Activated CD4-positive, alpha-beta memory T cell treated with anti-CD3 and anti-CD28 coated beads for 36 hours (primary cell): ENCODE results near the gene MARCHF6. TPM values are rescaled to one million over a fixed set of nuclear protein-coding genes. Genes with fewer than 3 reads are reported as not detected.

Experiments used
- CTCF ChIA-PET: fragments of 350-600 bp; sonication (Branson Sonifier 250); formaldehyde crosslinking; loops from one replicate; lab custom pipeline; 2021; ENCODE audit warnings: antibody characterized with exemption, inconsistent platforms; lab: Charles Lee
- POLR2A ChIA-PET: fragments of 350-600 bp; sonication (Branson Sonifier 250); formaldehyde crosslinking; loops from one replicate; lab custom pipeline; 2021; ENCODE audit warnings: antibody characterized with exemption; lab: Charles Lee
- DNase-seq: peaks from one replicate; pipeline ENCODE4 v3.0.0-alpha.2; 2020
- H3K27ac Mint-ChIP-seq: one replicate; pipeline ENCODE4 v1.8.0; 2021; ENCODE audit warnings: mixed read lengths
- H3K27me3 Mint-ChIP-seq: one replicate; pipeline ENCODE4 v1.8.0; 2021; ENCODE audit warnings: mixed read lengths
- H3K36me3 Mint-ChIP-seq: one replicate; pipeline ENCODE4 v1.8.0; 2021; ENCODE audit warnings: mixed read lengths
- H3K4me1 Mint-ChIP-seq: one replicate; pipeline ENCODE4 v1.8.0; 2021; ENCODE audit warnings: low read depth, mixed read lengths
- H3K4me3 Mint-ChIP-seq: one replicate; pipeline ENCODE4 v1.8.0; 2021; ENCODE audit warnings: mild to moderate bottlenecking, mixed read lengths
- H3K9me3 Mint-ChIP-seq: one replicate; pipeline ENCODE4 v1.8.0; 2021; ENCODE audit warnings: mixed read lengths
- intact Hi-C: fragments of 100-400 bp; cut with micrococcal nuclease; formaldehyde crosslinking; loops from one replicate; pipeline ENCODE4 v1.15.1; 2023
- total RNA-seq, 2 experiments: library from RNA; stranded (reverse); gene quantifications; one replicate each; pipeline ENCODE4 v1.2.3, GENCODE V29; 2021

The MARCHF6 gene
- total RNA-seq, 2 experiments from 2014 or later = 103 to 108 TPM

DNA sequence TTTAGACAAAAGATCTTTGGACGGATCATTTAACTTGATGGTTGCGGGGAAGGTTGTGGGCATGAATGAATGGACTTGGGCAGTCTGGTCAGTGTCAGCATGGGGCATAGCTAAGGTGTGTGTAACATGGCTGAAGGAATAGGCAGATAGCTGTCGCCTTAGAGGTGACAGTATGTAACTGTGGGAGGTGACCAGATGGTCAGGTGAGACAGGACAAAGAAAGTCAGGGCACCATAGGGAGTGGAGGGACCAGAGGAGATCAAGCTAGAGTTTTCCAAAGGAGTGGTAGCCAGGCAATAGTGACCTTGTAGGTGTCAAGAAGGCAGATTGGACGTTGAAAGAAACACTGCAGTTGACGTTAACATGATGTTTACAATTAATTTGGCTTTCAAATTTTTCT lies 43.1 kb downstream of the MARCHF6 start:
- no peak for DNase-seq
- Mint-ChIP-seq H3K27me3 (no peaks in the 10 kb centered on the region), H3K9me3 (no peaks in the 10 kb centered on the region), H3K4me1 (peaks cover 7% of the 10 kb centered on the region), H3K36me3 (peaks cover 36% of the 10 kb centered on the region), H3K27ac (no peak overlapping the region), H3K4me3 (no peak overlapping the region)
- POLR2A ChIA-PET = no interaction called here
- CTCF ChIA-PET = interaction anchor here (1.1 kb wide), 1 partner anchor 39 kb away, joined by 4 read pairs; no protein-coding TSS in a partner anchor
- intact Hi-C loops = no loop called here

DNA sequence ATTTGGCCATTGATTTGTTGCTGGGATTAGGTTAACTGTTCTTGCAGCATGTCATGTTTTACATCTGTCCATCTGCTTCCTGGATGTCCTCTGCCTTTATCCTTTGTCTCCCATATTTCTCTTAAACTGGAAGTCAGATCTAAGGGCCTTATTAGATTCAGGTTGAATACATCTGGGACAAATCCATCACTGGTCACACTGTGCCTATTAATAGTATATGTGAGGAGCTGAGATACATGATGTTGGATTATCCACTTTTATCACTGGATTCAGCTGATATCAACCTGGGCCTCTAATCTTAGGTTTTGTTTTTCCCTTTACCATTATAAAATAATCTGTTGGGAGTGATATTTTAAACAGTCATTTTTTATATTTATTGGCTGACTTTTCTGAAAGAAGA lies 46.3 kb downstream of the MARCHF6 start:
- H3K9me3 Mint-ChIP-seq = no peaks in the 10 kb centered on the region
- intact Hi-C loops = no loop called here
- DNase-seq = no peak
- ChIA-PET CTCF (no interaction called here), POLR2A (no interaction called here)
- H3K27me3 Mint-ChIP-seq = no peaks in the 10 kb centered on the region
- H3K36me3 Mint-ChIP-seq = peaks cover 27% of the 10 kb centered on the region
- H3K27ac Mint-ChIP-seq = no peak overlapping the region
- H3K4me1 Mint-ChIP-seq = peaks cover 7% of the 10 kb centered on the region
- H3K4me3 Mint-ChIP-seq = no peak overlapping the region

DNA sequence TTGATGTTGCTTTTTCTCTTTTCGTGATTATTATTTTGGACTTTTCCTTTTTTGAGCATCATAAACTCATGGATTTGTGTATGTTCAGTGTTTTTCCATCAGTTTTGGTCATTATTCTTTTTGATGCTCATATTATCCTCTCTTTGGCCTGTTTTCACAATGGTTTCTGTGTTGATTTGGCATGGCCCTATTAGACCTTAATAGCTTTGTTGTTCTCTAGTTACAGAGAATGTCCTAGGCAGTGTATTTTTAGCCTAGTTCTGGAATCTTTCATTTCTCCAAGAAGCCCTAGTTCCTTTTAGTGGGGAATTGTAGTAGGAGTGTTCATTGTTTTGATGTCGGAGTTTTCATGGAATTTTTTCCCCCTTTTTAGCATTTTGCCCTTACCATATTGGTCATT lies 46.9 kb downstream of the MARCHF6 start:
- Mint-ChIP-seq H3K36me3 (peaks cover 25% of the 10 kb centered on the region), H3K9me3 (no peaks in the 10 kb centered on the region), H3K27ac (no peak overlapping the region), H3K4me3 (no peak overlapping the region), H3K4me1 (peaks cover 7% of the 10 kb centered on the region), H3K27me3 (no peaks in the 10 kb centered on the region)
- DNase-seq = no peak
- ChIA-PET CTCF (no interaction called here), POLR2A (no interaction called here)
- intact Hi-C loops = no loop called here

DNA sequence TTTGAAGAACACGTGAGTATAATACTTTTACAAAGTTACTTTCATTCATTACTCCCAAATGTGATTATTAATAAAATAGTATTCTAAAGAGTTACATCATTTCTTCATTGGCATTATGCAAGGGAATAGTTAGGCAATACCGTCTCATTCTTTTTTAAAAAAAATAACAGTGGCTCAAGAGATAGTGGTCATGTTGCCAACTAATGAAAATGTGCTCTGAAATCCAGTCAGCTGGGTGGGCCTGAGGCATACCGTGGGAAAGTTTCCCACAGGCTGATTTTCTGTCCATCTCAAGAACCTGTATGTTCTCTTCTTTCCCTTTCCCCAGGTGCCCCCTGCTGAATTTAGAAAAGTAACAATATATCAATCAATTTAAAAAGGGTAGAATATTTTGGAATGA lies 47.3 kb downstream of the MARCHF6 start:
- Mint-ChIP-seq H3K36me3 (peaks cover 22% of the 10 kb centered on the region), H3K4me1 (peaks cover 7% of the 10 kb centered on the region), H3K4me3 (no peak overlapping the region), H3K9me3 (no peaks in the 10 kb centered on the region), H3K27ac (no peak overlapping the region), H3K27me3 (no peaks in the 10 kb centered on the region)
- POLR2A ChIA-PET = no interaction called here
- no peak for DNase-seq
- CTCF ChIA-PET = no interaction called here
- intact Hi-C loops = no loop called here

DNA sequence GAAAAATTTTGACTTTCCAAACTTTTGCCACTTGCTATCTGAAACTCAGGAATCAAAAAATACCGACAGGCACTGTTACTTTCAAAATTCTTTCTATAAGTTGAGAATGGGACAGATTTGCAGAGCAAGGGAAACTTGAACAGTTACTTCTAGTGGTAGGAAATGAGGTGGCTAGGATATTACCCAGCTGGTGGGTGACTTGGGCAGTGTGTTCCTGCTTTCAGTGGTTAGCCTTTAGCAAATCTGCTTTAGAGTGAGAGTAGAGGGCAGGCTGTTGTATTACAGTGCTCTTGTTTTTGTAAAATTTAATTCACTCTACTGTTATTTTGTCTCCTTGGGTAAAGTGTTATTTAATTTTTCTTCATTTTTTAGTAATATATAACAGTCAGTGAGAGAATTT lies 48.0 kb downstream of the MARCHF6 start:
- intact Hi-C loops = no loop called here
- Mint-ChIP-seq H3K4me1 (peaks cover 7% of the 10 kb centered on the region), H3K27ac (no peak overlapping the region), H3K27me3 (no peaks in the 10 kb centered on the region), H3K4me3 (no peak overlapping the region), H3K9me3 (no peaks in the 10 kb centered on the region), H3K36me3 (peaks cover 25% of the 10 kb centered on the region)
- POLR2A ChIA-PET = no interaction called here
- CTCF ChIA-PET = no interaction called here
- no peak for DNase-seq

Other genes with a start within 250 kb of the MARCHF6 start
- 10 to 100 TPM; 17.1 to 20.1 TPM for gene ATPSCKMT, start 103.8 kb upstream of the MARCHF6 start, total RNA-seq
- 100 to 1,000 TPM; 360 to 375 TPM for gene CCT5, start 103.4 kb upstream of the MARCHF6 start, total RNA-seq
- 1 to 10 TPM; 1.2 to 1.3 TPM for gene CMBL, start 45.8 kb upstream of the MARCHF6 start, total RNA-seq
- not detected for gene ROPN1L, start 88.2 kb downstream of the MARCHF6 start, total RNA-seq
- 1 to 10 TPM; 9.9 to 10.0 TPM for gene ANKRD33B, start 210.4 kb downstream of the MARCHF6 start, total RNA-seq